Ishikawa (cell line): ENCODE measurements around the gene EIF4A3.

Experiments used
- CEBPB ChIP-seq: IDR thresholded peaks from 2 replicates; pipeline ENCODE4 v1.6.1; 2012
- CREB1 ChIP-seq: IDR thresholded peaks from 2 replicates; pipeline ENCODE4 v1.6.1; 2012; ENCODE audit warnings: low read depth
- EGR1 ChIP-seq: IDR thresholded peaks from 2 replicates; pipeline ENCODE4 v1.6.1; 2012
- EP300 ChIP-seq: IDR thresholded peaks from 2 replicates; pipeline ENCODE4 v1.6.1; 2012; ENCODE audit warnings: borderline replicate concordance
- FOXM1 ChIP-seq: IDR thresholded peaks from 2 replicates; pipeline ENCODE4 v1.6.1; 2012; ENCODE audit warnings: low read depth, borderline replicate concordance
- NFIC ChIP-seq: IDR thresholded peaks from 2 replicates; pipeline ENCODE4 v1.6.1; 2012
- RAD21 ChIP-seq: IDR thresholded peaks from 2 replicates; pipeline ENCODE4 v1.6.1; 2012; ENCODE audit warnings: low read depth
- TAF1 ChIP-seq: IDR thresholded peaks from 2 replicates; pipeline ENCODE4 v1.6.1; 2012; ENCODE audit warnings: low read depth, mild to moderate bottlenecking
- TCF12 ChIP-seq: IDR thresholded peaks from 2 replicates; pipeline ENCODE4 v1.6.1; 2012; ENCODE audit warnings: low read depth
- TEAD4 ChIP-seq: IDR thresholded peaks from 2 replicates; pipeline ENCODE4 v1.6.1; 2012
- YY1 ChIP-seq: IDR thresholded peaks from 2 replicates; pipeline ENCODE4 v1.6.1; 2012; ENCODE audit warnings: low read depth
- ZBTB7A ChIP-seq: IDR thresholded peaks from 2 replicates; pipeline ENCODE4 v1.6.1; 2012; ENCODE audit warnings: low read depth
- TF ChIP-seq, protein P1 (sequence below): IDR thresholded peaks from 2 replicates; pipeline ENCODE4 v1.6.1; 2012
- TF ChIP-seq, protein P2 (sequence below): IDR thresholded peaks from 2 replicates; pipeline ENCODE4 v1.6.1; 2012
- TF ChIP-seq, protein P3 (sequence below): IDR thresholded peaks from 2 replicates; pipeline ENCODE4 v1.6.1; 2012; ENCODE audit warnings: low read depth, mild to moderate bottlenecking

The EIF4A3 gene

DNA sequence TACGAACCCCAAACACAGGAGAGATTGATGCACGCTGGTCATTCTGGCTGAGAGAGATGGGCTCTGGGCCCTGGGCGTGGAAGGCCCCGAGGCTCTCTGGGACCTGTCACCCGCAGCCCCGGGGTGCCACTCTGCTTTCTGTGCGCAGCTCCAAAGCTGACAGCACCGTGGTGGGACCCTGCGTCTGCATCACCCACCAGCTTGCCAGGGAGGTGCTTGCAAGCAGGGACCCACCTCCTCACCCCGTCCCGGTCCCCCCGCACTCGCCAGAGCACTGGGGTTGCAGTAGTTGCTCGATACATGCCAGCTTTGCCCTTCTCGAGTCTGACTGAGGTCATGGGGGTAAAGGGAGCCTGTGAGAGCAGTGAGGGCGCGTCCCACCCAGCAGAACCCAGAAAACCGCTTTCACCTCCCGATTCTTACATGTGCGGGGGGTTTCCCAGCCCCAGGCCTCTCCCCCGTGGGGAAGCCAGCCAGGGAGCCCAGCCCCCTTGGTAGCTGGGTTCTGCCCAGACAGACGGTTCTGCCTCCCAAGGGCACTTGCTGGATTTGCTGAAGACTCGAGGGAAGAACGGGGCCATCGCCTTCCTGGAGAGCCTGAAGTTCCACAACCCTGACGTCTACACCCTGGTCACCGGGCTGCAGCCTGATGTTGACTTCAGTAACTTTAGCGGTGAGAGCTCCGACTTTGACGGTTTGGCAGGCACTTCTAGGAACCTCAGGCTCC is 35.4 kb upstream of the EIF4A3 start:
- TF ChIP-seq EGR1 (no peak), RAD21 (no peak), YY1 (no peak), TEAD4 (no peak), CEBPB (no peak), EP300 (no peak), NFIC (no peak), CREB1 (no peak), TCF12 (no peak), TAF1 (no peak), FOXM1 (no peak)
- TF ChIP-seq, protein P1, sequence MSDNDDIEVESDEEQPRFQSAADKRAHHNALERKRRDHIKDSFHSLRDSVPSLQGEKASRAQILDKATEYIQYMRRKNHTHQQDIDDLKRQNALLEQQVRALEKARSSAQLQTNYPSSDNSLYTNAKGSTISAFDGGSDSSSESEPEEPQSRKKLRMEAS, result no peak
- TF ChIP-seq, protein P2, sequence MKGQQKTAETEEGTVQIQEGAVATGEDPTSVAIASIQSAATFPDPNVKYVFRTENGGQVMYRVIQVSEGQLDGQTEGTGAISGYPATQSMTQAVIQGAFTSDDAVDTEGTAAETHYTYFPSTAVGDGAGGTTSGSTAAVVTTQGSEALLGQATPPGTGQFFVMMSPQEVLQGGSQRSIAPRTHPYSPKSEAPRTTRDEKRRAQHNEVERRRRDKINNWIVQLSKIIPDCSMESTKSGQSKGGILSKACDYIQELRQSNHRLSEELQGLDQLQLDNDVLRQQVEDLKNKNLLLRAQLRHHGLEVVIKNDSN, result no peak

DNA sequence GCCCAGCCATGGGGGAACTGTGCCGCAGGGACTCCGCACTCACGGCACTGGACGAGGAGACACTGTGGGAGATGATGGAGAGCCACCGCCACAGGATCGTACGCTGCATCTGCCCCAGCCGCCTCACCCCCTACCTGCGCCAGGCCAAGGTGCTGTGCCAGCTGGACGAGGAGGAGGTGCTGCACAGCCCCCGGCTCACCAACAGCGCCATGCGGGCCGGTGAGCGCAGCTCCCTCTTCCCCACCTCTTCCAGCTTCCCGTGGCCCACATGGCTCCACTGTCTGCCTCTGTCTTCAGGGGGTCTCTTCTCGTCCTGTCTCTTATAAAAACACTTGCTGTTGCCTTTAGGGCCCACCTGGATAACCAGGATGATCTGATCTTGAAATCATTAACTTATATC is 34.5 kb upstream of the EIF4A3 start:
- no peak for TF ChIP-seq TCF12
- no peak for TF ChIP-seq CREB1
- no peak for TF ChIP-seq ZBTB7A
- TF ChIP-seq, protein P3, sequence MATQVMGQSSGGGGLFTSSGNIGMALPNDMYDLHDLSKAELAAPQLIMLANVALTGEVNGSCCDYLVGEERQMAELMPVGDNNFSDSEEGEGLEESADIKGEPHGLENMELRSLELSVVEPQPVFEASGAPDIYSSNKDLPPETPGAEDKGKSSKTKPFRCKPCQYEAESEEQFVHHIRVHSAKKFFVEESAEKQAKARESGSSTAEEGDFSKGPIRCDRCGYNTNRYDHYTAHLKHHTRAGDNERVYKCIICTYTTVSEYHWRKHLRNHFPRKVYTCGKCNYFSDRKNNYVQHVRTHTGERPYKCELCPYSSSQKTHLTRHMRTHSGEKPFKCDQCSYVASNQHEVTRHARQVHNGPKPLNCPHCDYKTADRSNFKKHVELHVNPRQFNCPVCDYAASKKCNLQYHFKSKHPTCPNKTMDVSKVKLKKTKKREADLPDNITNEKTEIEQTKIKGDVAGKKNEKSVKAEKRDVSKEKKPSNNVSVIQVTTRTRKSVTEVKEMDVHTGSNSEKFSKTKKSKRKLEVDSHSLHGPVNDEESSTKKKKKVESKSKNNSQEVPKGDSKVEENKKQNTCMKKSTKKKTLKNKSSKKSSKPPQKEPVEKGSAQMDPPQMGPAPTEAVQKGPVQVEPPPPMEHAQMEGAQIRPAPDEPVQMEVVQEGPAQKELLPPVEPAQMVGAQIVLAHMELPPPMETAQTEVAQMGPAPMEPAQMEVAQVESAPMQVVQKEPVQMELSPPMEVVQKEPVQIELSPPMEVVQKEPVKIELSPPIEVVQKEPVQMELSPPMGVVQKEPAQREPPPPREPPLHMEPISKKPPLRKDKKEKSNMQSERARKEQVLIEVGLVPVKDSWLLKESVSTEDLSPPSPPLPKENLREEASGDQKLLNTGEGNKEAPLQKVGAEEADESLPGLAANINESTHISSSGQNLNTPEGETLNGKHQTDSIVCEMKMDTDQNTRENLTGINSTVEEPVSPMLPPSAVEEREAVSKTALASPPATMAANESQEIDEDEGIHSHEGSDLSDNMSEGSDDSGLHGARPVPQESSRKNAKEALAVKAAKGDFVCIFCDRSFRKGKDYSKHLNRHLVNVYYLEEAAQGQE, result no peak
- TF ChIP-seq, protein P2, result no peak
- no peak for TF ChIP-seq EGR1
- TF ChIP-seq EP300, result no peak
- TF ChIP-seq, protein P1, result no peak
- TF ChIP-seq FOXM1, result no peak
- no peak for TF ChIP-seq YY1
- no peak for TF ChIP-seq CEBPB
- no peak for TF ChIP-seq TEAD4
- TF ChIP-seq TAF1, result no peak
- TF ChIP-seq NFIC, result no peak
- no peak for TF ChIP-seq RAD21

DNA sequence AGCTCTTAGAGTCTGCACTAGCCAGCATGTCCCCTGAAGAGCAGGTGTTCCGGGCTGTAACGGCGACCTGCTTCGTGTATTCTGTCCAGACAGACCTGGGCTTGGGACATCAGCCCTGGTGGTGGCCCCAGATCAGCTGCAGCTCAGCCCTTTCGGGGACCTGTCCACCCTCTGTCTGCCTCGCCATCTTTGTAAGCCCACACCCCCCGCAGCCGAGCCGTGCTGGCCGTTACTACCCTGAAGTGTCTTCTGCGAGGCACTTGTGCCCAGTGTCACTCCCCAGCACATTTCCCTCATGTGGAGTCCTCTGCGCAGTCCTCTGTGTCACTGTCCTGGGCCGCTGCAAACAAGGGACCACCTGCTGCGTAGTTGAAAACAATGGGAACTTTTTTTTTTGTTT is 33.3 kb upstream of the EIF4A3 start:
- TF ChIP-seq TCF12 (no peak), YY1 (no peak), CEBPB (no peak), TEAD4 (no peak), FOXM1 (no peak), CREB1 (no peak), TAF1 (no peak)
- TF ChIP-seq, protein P1, result no peak

DNA sequence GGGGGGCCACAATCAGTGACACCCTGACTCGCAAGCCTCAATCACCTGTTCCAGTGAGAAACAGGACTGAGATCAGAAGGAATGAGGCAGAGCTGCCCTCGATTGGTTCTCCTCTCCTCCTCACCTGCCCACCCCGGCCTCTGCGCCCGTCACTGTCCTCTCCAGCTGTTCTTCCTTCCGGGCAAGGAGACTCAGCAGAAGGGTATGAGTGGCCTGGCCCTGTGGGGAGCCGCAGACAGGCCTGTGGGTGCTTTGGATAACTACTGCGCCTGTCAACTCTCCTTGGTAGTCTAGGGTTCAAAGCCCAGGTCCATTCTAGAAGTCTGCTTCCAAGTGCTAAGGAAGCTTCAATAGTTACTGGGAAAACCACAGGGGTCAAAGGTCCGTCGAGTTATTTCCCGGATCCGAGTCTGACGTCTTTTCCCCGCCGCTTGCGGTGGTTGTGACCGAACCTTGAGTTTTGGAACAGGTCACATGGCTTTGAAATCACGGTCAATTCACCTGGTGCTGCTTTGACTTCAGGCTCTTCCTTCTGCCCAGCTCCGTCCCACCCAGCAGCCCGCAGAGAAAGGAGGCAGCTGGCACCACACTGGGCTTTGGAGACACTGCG is 31.2 kb upstream of the EIF4A3 start:
- no peak for TF ChIP-seq FOXM1
- no peak for TF ChIP-seq RAD21
- no peak for TF ChIP-seq EP300
- TF ChIP-seq, protein P1, result no peak
- no peak for TF ChIP-seq TEAD4
- no peak for TF ChIP-seq TAF1
- no peak for TF ChIP-seq CEBPB
- TF ChIP-seq, protein P2, result no peak
- no peak for TF ChIP-seq EGR1
- no peak for TF ChIP-seq NFIC
- TF ChIP-seq, protein P3, result no peak
- TF ChIP-seq YY1, result no peak

DNA sequence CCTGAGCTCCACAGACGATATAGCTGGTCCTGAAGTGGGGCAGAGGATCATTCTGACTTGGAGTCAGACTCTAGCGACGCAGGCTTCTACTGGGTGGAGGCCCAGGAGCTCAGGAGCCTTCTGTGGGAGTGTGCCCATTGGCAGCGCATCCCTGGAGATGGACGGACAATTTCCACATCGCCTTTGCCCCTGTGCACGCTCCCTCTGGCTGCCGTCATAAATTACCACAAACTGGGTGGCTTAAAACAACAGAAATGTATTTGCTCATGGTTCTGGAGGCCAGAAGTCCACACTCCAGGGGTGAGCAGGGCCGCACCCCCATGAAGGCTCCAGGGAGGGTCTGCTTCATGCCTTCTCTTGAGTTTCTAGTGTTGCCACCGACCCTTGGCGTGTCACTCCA is 29.8 kb upstream of the EIF4A3 start:
- no peak for TF ChIP-seq EGR1
- no peak for TF ChIP-seq NFIC
- TF ChIP-seq TAF1, result no peak
- TF ChIP-seq, protein P1, result no peak
